Fibroblast of skin of scalp (primary cell): ENCODE data around the gene MAPK10.
A peak's percentile ranks its signal among the peaks of the same experiment; 100 is the strongest.
"Not testable (repeated sequence)": the region's sequence is repeated elsewhere in the genome, so short reads cannot be mapped to it uniquely, and the experiment has no call there.

ENCODE experiments used
- DNase-seq: peaks from one replicate; pipeline ENCODE4 v3.0.0-alpha.2; 2013

Gene MAPK10

DNA sequence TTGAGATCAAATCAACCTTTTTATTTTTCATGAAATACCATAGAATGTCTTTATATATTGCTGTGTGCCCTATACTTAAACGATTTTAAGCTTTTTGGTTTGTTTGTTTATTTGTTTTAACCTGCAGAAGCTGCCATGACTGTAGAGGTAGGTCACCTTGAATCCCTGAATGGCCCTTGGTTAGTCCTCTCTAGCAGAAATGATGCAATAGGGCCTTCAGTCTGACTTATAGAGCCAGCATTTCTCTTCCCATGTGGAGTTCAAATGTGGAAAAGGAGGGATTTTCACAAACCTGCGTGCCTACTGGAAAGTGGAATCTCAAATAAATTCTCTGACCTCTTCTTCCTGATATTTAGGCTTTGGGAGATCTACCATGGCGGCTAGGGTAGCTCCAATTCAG lies 327.9 kb downstream of the MAPK10 start:
- no peak for DNase-seq

DNA sequence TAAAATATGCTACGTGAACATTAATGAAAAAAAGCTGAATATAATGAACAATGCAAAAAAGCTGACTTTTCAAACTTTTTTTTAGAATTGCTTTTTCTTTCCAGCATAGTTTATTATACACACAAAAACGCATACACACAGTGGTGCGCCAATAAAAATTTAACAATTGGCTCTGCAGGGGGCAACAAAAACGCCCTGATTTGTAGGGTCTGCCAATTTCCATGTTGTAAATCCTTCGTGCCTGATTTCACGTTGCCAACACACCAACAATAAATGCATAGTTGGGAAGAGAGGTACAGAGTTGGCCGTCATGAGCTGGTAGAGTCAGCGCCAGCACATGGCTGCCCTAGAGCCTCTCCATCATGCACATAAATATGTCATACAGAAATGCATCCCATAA lies 333.1 kb downstream of the MAPK10 start:
- no peak for DNase-seq

DNA sequence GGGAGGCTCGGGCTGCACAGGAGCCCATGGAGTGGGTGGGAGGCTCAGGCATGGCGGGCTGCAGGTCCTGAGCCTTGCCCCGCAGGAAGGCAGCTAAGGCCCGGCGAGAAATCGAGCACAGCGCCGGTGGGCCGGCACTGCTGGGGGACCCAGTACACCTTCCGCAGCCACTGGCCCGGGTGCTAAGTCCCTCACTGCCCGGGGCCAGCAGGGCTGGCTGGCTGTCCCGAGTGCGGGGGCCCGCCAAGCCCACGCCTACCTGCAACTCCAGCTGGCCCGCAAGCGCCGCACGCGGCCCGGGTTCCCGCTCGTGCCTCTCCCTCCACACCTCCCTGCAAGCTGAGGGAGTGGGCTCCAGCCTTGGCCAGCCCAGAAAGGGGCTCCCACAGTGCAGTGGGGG lies 338.2 kb downstream of the MAPK10 start:
- not testable (repeated sequence) for DNase-seq

DNA sequence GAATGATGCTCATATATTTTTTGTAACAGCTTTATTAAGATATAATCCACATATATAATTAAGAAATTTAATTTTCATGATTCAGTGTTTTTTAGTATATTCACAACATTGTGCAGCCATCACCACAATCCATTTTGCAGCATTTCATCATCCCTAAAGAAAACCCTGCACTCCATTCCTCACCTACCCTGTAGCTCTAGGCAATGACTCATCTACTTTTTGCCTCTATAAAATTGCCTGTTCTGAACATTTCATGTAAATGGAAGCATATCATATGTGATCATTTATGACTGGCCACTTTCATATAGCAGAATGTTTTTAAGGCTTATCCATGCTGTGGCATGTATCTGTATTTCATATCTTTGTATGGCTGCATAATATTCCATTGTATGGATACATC lies 339.9 kb downstream of the MAPK10 start:
- peak; percentile 35 for DNase-seq

DNA sequence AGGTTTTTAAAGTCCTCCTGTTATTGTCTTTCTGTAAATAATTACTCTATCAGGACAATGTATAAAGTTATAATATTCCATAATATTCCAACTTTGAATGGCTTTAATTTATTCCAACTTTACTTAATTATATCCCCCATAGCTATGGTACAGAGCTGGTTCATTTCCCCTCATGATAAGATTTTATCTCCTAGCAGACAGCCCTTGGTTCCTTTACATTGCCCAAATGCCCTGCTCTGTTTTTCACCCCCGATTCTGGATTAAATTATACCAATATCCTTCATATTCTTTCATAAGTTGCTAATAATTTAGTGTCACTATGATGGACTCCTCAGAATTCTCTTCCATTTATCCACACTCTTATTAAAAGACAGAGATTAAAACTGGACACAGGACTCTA lies 340.5 kb downstream of the MAPK10 start:
- no peak for DNase-seq

DNA sequence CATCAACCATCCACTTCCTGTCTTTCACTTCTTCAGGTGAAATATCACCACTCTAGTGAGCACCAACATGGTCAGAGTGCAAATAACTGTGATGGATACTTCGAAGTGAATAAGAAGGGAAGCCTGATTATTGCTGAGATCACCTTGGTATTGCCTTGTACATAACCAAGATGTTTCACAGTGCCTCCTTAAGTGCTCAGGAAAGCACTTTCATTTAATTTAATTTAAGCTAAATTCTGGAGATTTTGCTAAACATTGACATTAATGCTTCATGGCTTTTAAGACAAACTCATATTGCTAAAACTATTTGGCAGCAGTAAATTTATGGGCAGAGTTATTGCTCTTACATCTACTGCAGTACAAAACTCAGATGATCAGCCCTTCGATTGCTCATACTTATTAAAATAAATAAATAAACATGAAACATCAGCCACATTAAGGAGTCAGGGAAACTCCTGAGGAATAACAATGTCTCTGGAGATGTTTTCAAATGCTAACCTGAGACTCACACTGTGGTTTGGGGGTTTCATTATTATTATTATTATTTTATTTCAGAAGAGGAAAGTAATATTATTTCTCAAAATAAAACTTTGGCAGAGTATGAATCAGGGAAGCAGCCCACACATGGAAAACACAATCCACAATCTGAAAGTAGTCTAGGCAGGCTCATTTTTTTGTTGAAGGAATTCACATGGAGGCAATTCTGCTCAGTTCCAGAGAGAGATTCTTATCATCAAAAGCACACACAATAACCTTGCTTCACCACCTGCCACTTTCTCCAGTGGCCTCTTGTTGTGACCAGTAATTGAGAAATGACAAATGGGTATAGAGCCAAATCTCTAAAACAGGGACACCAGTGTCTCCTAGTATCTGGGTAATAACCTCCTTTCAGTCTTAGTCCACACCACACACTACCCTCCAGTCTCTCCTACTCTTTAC lies 344.2 kb downstream of the MAPK10 start:
- DNase-seq = peak; percentile 29

DNA sequence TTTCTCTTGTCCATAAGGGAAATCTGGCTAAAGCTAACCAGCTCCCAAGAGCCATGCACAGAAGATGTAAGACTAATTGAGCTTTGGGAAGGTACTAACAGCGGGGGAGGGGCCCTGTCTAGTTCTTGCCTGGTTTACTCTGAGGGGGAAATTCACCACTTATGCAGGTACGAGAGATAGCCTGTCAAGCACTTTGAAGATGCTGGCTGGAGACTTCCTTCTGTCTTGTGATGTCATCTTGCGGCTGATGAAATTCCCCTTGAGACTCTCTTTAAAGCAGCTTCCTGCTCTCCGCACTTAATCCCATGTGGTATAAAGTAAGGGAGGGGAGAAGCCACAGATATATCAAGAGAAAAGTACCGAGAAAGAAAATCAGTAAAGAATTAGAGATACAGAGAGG lies 345.3 kb downstream of the MAPK10 start:
- peak; percentile 77 for DNase-seq

DNA sequence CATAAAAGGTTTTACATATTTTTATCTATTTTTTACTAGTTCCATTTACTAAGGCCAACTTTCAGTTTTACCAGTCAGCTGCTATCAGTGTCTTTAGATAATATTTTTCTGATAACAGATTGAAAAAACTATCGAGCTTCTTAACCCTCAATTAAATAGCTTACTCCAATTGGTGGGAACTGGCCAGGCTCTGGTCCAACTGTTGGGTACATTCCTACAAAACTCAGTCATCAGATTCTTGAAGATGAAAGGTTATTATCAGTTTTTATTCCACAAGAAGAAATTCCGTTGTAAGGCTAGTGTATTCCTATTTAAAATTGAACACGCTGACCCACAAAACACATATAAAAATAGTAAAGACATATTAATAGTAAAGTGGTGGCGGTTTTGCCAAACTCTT lies 346.2 kb downstream of the MAPK10 start:
- DNase-seq = peak; percentile 60

DNA sequence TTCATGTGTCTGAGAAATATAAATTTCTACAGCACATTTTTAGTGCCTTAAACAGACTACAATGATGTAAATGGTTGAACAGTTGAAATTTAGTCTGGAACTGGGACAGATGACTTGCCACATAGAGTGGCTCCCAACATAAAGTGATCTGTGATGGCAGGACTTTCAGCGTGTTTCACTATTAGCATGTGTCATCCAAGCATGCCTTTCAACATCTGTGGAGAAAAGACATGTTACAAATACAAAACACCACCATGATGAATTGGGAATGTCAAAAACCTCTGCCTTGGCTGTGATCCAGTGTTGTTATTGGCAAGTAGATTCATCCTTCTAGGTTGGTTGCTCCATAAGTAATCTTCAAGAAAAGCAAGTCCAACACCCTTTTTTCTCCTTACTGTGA lies 348.7 kb downstream of the MAPK10 start:
- DNase-seq = peak; percentile 98

DNA sequence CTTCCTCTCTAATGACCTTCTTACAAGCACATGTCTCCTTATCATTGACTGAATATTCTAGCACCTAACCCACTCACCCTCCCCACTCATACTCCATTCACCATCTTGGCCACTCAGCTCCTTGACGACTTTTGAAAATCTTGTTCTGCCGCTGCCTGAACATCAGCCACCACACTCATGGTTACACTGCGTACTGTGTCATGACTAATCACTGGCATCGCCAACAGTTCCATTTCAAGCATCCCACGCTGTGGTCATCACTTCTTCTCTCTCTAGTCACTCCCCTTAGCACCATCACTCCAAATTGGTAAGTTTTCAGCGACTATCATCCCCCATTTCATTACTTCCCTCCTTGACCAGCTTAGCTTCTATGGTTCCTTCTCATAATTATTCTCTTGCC lies 352.8 kb downstream of the MAPK10 start:
- no peak for DNase-seq

DNA sequence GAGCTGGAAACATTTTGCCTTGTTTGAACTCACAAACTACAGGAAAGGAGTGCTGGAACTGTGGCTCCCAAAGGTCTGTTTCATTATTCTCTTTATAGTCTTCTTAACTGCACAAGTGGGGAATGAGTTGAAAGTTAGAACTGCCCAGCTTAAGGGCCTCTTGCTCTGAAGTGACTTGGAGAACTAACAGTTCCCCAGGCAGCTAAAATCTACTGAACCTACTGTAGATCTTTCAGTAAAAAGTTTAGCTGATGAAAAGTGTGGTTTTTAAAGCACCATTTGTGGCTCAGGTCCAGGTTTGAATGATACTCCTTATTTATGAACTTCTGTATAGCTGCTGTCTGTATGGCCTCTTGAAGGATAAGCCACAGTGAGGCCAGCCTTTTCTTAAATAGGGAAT lies 353.8 kb downstream of the MAPK10 start:
- no peak for DNase-seq

DNA sequence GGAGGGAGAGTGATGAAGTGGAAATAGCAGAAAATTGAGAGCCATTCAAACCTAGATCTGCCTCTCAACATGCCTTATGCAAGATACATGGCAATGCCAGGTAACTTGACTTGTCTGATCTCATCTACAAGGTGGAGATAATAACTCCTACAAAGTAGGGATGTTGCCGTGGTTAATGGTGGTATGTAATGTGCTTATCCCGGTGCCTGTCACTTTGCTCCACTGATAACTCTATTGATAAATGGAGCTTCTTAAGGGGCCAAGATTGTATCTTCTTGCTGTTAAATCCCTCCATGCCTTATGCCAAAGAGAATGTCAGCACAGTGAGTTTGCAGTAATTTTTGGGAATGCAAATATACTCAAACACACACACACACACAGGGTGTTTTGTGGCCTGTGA lies 355.8 kb downstream of the MAPK10 start:
- no peak for DNase-seq

DNA sequence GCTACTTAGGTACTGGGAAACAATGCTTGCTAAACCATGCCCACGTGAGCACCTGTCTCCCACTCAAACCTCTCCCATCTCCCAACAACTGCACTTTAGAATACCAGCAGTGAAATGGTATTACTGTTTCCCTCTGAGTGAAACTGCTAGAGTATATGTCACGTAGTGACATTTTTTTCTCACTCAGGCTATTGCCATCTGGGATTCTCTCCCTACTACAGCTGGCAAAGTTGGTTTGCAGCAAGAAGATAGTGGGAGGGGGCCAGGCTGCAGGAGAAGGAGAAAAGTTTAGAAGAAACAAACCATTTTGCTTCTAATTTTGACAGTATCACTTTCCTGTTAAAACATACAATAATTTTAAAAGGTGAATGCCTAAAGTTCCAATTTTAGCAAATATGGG lies 358.3 kb downstream of the MAPK10 start:
- DNase-seq = no peak

DNA sequence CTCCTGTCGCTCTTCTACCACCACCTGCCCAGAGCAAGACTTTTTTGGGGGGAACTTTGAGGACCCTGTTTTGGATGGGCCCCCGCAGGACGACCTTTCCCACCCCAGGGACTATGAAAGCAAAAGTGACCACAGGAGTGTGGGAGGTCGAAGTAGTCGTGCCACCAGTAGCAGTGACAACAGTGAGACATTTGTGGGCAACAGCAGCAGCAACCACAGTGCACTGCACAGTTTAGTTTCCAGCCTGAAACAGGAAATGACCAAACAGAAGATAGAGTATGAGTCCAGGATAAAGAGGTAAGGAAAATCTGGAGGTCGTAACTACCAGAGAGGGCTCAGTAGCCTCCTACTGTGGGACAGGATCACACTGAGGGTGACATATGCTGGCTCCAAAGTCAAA lies 364.5 kb downstream of the MAPK10 start:
- no peak for DNase-seq

DNA sequence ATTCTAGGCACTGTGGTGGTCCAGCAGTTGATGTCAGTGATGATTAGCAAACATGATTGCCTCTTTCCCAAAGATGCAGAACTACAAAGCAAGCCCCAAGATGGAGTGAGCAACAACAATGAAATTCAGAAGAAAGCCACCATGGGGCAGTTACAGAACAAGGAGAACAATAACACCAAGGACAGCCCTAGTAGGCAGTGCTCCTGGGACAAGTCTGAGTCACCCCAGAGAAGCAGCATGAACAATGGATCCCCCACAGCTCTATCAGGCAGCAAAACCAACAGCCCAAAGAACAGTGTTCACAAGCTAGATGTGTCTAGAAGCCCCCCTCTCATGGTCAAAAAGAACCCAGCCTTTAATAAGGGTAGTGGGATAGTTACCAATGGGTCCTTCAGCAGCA lies 365.3 kb downstream of the MAPK10 start:
- DNase-seq = peak; percentile 3

DNA sequence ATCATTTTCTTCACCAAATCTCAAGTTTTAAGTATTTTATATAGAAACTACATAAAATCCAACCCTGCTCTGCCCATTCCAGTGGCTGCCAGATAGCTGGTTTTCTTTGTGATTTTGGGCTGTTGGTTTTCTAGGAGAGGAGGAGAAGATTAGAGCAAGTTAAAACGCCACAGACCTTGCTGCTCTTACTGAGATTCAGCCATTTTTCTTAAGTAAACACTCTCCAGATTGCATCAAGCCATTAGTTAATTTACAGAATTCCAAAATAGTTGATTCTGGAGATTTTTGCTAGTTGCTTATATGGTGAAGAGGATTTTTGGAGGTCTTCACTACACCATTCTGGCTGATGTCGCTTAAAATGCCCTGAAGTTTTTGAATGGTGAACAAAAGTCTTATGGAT lies 366.2 kb downstream of the MAPK10 start:
- DNase-seq = no peak

DNA sequence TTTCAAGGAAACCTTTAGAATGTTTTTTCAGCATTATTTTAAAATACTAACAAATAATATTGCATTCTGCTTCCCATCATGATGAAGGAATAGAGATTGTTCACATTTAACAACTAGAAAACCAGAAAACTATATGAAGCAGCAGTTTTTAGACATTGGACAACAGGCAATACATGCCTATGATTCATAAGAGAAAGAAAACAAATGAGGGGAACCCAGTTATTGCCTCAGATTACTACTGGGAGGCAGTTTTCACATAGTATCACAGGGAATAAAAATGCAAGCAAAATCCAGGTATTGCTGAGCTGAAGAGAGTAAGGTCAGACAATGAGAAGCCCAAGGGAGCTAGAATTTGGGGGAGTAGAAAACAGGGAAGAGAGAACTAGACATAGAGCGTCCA lies 373.6 kb downstream of the MAPK10 start:
- peak; percentile 4 for DNase-seq

DNA sequence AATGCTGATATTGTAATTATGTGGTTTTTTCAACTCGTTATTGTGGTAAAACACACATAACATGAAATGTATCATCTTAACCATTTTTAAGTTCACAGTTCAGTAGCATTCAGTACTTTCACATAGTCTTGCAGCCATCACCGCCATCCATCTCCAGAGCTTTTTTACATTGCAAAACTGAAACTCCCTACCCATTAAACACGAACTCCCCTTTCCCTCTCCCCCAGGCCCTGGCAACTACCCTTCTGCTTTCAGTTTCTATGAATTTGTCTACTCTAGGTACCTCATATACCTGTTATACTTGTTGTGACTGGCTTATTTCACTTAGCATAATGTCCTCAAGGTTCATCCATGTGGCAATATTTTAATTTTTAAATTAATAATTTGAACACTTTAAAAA lies 380.6 kb downstream of the MAPK10 start:
- DNase-seq = no peak

DNA sequence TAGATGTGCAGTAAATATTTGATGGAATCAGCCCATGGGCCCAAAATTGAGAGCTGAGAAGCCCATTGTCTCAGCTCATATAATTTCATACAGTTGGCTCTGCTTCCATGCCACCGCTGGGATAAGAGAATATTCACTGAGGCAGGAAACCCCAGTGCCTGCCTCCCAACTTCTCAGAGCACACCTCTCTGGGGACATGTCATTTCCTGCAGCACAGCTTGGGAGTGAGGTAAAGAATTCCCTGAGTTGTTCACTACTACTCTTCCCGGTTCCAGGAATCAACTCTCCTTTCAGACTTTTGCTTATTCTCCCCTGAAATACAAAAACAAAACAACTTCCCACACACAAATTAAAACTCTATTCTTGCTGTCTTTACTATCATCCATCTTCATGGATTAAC lies 389.3 kb downstream of the MAPK10 start:
- no peak for DNase-seq

DNA sequence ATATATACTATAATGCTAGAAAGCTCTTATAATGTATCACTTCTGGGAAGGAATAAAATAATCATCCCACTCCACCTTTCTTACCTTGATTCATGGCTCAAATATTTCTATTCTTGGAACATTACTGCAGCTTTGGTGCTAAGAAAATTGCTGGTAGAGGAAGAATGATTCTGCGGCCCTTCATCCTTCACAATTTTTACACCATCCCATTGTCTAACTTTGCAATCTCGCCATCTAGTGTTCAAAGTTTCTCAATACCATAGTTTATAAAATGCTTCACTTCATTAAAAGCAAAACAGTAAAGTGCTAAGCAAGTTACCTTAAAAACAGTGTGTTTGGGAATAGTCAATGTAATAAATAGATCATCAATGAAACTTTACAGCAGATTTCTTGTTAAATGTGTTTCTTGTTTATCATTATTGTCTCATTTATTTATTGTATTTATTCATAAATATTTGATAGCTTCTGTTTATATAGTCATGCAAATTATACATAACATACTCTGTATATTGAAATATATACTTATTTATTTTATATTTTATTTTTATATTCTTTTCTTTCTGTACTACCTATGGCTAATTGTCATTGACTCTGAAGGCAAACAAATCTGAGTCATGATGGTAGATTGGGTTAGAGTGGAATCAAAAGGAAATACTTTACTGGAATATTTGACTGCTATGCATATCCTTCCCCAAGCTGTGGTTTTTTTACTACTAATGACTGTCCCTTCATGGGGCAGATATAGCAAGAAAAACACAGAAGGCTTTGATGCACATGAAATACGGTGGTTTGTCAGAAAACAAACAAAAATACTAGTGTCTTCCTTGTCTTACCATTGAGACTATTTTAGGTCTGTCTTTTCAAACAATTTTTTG lies 390.7 kb downstream of the MAPK10 start:
- peak; percentile 73 for DNase-seq

DNA sequence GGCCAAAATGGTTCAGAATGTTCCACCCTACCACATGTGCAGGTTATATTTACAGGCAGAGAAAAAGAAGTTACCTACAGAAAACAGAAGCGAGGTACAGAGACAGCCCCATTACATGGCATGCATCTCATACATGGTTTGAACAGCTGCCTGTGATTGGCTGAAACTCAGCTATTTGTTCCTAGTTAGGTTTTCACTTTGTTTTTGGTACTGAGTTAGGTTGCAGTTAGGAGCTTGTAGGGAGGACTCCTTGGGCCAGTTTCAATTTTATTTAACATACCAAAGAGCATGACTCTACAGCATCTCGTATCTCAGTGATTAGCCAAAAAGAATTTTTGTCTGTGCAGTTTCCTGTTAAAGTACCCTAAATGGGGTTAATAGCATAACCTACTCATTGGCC lies 392.0 kb downstream of the MAPK10 start:
- peak; percentile 67 for DNase-seq

DNA sequence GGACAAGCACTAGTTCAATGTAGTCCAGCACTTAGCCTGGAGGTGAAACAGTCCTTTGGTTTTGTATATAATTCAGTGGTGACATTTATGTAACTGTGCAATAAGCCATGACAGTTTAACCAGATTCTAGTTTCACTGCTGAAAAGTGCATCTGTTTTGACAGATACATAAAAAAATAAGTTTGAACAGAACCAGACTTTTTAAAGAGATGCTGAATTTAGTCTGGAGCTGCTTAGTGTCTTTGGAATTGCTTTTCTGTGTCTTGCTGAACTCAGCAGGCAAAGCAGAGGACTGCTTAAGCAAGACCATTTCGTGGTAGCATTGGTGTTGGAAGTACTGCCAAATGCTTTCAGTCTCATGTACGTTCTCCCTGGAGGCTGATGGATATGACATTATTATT lies 393.5 kb downstream of the MAPK10 start:
- no peak for DNase-seq

DNA sequence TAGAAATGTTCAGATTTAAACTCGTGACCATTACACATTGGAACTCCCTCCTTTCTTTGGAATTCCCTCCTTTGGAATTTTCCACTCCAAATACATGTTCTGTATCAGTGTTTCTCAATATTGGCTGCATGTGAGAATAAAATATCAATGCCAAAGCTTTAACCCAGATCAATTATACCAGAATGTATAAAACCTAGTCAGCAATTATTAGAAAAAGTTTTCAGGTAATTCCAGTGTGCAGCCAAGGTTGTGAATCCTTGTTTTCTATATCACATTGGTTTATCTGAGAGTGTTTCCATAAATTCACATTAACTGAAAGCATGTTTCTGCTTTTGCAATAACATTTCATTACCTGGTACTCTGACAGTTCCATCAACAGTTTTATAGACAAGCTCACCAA lies 394.3 kb downstream of the MAPK10 start:
- DNase-seq = no peak

DNA sequence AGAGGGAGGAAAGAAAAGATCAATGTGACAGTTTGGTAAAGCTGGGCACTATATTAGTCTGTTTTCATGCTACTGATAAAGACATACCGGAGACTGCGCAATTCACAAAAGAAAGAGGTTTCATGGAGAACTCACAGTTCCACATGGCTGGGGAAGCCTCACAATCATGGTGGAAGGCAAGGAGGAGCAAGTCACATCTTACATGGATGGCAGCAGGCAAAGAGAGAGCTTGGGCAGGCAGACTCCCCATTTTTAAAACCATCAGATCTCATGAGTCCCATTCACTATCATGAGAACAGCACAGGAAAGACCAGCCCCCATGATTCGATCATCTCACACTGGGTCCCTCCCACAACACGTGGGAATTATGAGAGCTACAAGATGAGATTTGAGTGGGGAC lies 394.8 kb downstream of the MAPK10 start:
- not testable (repeated sequence) for DNase-seq
